Endothelial cell (in vitro differentiated cells): Measurements from ENCODE around the gene SLC38A8. TPM values are rescaled to one million over a fixed set of nuclear protein-coding genes. Genes with fewer than 3 reads are reported as not detected.

Source experiments
- DNase-seq: peaks from one replicate; pipeline ENCODE4 v3.0.0; 2021; ENCODE audit warnings: low spot score
- H3K27ac Mint-ChIP-seq: one replicate; pipeline ENCODE4 v1.8.0; 2021; ENCODE audit warnings: mixed read lengths, inconsistent platforms; ENCODE audit not compliant: unreplicated experiment
- H3K27me3 Mint-ChIP-seq: one replicate; pipeline ENCODE4 v1.8.0; 2021; ENCODE audit warnings: mild to moderate bottlenecking, moderate library complexity, mixed read lengths, inconsistent platforms; ENCODE audit not compliant: unreplicated experiment
- H3K36me3 Mint-ChIP-seq: one replicate; pipeline ENCODE4 v1.8.0; 2021; ENCODE audit warnings: mild to moderate bottlenecking, low read depth, mixed read lengths, inconsistent platforms; ENCODE audit not compliant: unreplicated experiment
- H3K4me1 Mint-ChIP-seq: one replicate; pipeline ENCODE4 v1.8.0; 2021; ENCODE audit warnings: mild to moderate bottlenecking, mixed read lengths, inconsistent platforms; ENCODE audit not compliant: unreplicated experiment
- H3K4me3 Mint-ChIP-seq: one replicate; pipeline ENCODE4 v1.8.0; 2021; ENCODE audit warnings: mild to moderate bottlenecking, mixed read lengths, inconsistent platforms; ENCODE audit not compliant: unreplicated experiment
- H3K9me3 Mint-ChIP-seq: one replicate; pipeline ENCODE4 v1.8.0; 2021; ENCODE audit warnings: mixed read lengths, inconsistent platforms; ENCODE audit not compliant: unreplicated experiment
- total RNA-seq: library from RNA; stranded (reverse); fragmentation: NEBNext Ultra II Directional; extraction: Animal tissue kit (Norgen Biotek cat#: 25700); gene quantifications from one replicate; pipeline ENCODE4 v1.2.1, GENCODE V29; 2021; ENCODE audit not compliant: unreplicated experiment
- TF ChIP-seq, protein P1 (sequence below): fragments of 200-600 bp; sonication (generic); IDR thresholded peaks from one replicate; pipeline ENCODE4 v1.5.0; 2021; ENCODE audit warnings: antibody characterized with exemption; ENCODE audit not compliant: unreplicated experiment

The SLC38A8 gene
- total RNA-seq, 1 donor from 2014 or later: not detected

DNA sequence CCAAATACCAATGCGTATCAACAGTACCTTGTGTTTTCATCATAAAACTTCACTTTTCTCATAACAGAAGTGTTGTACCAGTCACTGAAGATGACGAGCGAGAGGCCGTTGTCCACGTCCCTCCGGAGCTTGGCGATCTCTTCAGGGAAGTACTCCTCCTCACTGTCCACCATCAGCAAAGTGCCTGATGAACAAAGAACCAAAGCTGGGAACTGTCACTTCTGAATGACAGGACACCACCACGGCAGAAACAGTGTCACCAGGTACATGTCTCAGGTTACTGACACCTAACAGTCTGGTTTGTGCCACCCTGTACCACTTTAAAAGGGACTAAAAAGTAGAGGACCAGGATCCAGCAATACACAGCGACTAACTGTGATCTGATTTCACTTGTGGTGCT is 25.0 kb upstream of the SLC38A8 start:
- no peak overlapping the region for H3K27ac Mint-ChIP-seq
- no peak overlapping the region for H3K4me3 Mint-ChIP-seq
- TF ChIP-seq, protein P1, sequence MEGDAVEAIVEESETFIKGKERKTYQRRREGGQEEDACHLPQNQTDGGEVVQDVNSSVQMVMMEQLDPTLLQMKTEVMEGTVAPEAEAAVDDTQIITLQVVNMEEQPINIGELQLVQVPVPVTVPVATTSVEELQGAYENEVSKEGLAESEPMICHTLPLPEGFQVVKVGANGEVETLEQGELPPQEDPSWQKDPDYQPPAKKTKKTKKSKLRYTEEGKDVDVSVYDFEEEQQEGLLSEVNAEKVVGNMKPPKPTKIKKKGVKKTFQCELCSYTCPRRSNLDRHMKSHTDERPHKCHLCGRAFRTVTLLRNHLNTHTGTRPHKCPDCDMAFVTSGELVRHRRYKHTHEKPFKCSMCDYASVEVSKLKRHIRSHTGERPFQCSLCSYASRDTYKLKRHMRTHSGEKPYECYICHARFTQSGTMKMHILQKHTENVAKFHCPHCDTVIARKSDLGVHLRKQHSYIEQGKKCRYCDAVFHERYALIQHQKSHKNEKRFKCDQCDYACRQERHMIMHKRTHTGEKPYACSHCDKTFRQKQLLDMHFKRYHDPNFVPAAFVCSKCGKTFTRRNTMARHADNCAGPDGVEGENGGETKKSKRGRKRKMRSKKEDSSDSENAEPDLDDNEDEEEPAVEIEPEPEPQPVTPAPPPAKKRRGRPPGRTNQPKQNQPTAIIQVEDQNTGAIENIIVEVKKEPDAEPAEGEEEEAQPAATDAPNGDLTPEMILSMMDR: no peak
- no peaks in the 10 kb centered on the region for H3K27me3 Mint-ChIP-seq
- no peaks in the 10 kb centered on the region for H3K4me1 Mint-ChIP-seq
- peaks cover 25% of the 10 kb centered on the region for H3K36me3 Mint-ChIP-seq
- no peaks in the 10 kb centered on the region for H3K9me3 Mint-ChIP-seq
- no peak for DNase-seq

DNA sequence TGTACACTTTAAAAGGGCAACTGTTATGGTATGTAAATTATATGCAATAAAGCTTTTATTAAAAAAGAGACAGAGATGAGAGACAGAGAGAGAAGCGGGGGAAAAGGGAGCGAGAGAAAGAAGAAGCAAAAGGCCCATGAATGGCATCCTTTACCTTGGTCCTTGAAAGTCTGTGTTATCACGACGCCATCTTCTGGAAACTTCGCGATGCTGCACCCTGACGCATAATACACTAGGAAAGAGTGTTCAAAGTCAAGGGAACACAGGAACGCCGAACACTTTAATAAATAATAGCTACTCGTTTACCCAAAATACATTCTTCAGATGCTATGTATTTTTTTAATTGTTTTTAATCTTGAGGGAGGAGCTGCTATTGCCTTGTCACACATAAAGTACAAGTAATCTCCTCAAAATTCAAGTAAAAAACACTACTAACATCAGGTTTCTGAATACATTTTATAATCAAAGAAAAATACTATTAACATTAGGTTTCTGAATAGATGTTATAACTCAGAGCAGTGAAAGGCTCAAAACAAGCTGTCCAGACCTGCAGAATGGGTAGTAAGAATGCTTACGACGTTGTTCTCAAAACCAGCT is 23.0 kb upstream of the SLC38A8 start:
- no peak overlapping the region for H3K4me3 Mint-ChIP-seq
- H3K9me3 Mint-ChIP-seq: no peaks in the 10 kb centered on the region
- TF ChIP-seq, protein P1: peak; percentile 69
- peaks cover 33% of the 10 kb centered on the region for H3K36me3 Mint-ChIP-seq
- no peaks in the 10 kb centered on the region for H3K27me3 Mint-ChIP-seq
- H3K4me1 Mint-ChIP-seq: no peaks in the 10 kb centered on the region
- H3K27ac Mint-ChIP-seq: no peak overlapping the region
- peak; percentile 54 for DNase-seq

DNA sequence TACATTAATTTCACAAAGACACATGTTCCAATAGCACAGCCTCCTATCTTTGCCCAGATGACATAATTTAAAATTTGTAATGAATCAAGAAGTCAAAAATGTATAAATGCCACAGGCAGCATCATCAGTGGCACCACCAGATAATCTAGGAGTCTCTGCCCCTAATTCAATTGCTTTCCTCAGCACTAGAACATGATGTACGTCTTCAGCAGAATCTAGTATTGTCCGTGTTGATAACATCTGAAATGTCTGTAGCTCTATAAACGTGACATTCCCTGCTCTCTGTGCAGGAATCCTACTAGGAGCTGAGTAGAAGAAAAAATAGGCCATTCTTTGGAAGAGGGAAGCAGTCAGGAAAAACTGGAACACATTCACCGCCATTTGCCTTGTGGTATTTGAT is 21.4 kb upstream of the SLC38A8 start:
- Mint-ChIP-seq H3K4me3 (no peak overlapping the region), H3K4me1 (no peaks in the 10 kb centered on the region), H3K27ac (no peak overlapping the region), H3K36me3 (peaks cover 37% of the 10 kb centered on the region), H3K27me3 (no peaks in the 10 kb centered on the region), H3K9me3 (no peaks in the 10 kb centered on the region)
- DNase-seq: no peak
- TF ChIP-seq, protein P1: no peak

DNA sequence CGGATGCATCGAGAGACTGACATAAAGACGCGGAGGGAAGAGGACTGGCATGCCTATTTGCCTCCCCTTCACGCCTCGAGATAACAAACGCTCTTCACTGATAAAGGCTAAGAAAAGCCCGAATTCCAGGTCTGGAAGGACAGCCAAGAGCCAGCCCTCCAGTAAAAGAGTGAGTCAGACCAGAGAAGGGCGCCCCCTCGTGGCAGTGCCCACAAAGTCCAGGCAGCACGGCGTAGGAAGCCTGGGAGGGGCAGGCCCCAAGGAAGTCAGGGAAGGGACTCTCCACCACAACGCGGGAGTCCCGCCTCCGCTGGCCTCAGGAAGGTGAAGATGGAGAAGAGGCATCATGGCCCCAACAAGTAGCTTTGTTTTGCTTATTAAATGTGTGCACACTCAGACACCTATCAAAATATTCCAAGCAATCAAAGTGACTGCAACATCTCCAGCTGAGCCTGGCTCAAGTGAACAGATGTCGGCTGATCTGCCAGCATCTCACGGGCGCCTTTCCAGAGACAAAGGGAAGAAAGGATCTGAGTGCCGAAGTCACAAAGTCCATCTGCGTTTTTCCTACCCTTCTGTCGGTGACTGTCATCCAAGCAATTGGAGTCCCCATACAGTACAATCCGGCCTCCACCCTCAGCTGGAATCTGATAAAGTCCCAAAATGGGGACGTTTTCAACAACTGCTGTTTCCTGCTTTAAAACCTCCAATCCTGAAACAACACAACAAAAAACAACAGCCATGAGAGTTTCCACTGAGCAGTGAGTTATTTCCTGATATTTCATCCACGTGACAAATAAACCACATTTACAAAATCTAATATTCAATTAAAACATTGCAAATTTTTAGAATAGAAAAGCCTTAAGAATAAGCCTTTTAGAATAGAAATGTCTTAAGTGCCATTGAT is 20.4 kb upstream of the SLC38A8 start:
- DNase-seq: peak; percentile 86
- H3K9me3 Mint-ChIP-seq: no peaks in the 10 kb centered on the region
- peak overlapping the region; percentile 24 for H3K27ac Mint-ChIP-seq
- H3K27me3 Mint-ChIP-seq: no peaks in the 10 kb centered on the region
- TF ChIP-seq, protein P1: peak; percentile 94
- peaks cover 35% of the 10 kb centered on the region for H3K36me3 Mint-ChIP-seq
- H3K4me1 Mint-ChIP-seq: no peaks in the 10 kb centered on the region
- H3K4me3 Mint-ChIP-seq: peak overlapping the region; percentile 31

DNA sequence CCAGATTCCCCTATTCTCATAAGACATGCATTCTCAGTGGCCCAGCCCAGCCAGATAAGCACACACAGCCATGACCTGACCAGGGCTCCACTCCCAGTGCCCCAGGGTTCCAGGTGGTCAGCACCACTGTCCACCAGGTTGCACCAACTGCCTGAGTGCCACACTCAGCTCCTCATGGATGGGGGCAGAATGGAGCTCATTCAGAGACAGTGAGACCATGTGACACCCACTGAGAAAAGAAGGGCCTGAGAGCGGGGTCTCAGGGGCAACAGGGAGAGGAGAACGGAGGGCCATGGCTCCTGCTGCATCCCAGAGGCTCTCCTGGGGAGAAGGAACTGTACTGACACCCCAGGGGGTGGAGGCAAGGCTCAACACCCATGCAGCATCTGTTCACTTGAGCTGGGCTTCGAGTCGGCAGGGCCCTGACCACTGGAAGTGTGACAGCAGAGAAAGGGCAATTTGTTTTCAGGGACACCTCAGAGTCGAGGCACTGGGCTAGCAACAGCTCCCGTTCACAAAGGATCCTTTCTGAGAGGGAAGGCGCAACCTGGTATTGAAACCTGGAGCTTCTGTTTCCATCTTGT is 18.7 kb upstream of the SLC38A8 start:
- Mint-ChIP-seq H3K9me3 (no peaks in the 10 kb centered on the region), H3K27me3 (no peaks in the 10 kb centered on the region), H3K27ac (no peak overlapping the region), H3K4me1 (no peaks in the 10 kb centered on the region), H3K36me3 (peaks cover 36% of the 10 kb centered on the region), H3K4me3 (no peak overlapping the region)
- no peak for DNase-seq
- TF ChIP-seq, protein P1: no peak
